ENCODE results near the gene FYTTD1. TPM values are rescaled to one million over a fixed set of nuclear protein-coding genes. Genes with fewer than 3 reads are reported as not detected.
A peak's percentile ranks its signal among the peaks of the same experiment; 100 is the strongest.

Gene FYTTD1
- total RNA-seq, 1 donor from 2014 or later: 84.2 TPM

GRCh38 chr3:197829397-197830045 is 79.8 kb downstream of the FYTTD1 start:
- TF ChIP-seq CTCF (IDR thresholded peaks at IDR 0.05): no peak
- peaks cover 61% of the 10 kb centered on the region for H3K36me3 Mint-ChIP-seq (ENCODE audit: low read depth)
- CTCF ChIA-PET: no interaction called here

GRCh38 chr3:197830308-197830966 is 80.8 kb downstream of the FYTTD1 start:
- no peak for TF ChIP-seq CTCF (IDR thresholded peaks at IDR 0.05)
- CTCF ChIA-PET: no interaction called here
- no peak overlapping the region for H3K27ac Mint-ChIP-seq

More at GRCh38 chr3:197829397-197830045, 79.8 kb downstream of the FYTTD1 start:
- H3K9me3 Mint-ChIP-seq: no peaks in the 10 kb centered on the region
- DNase-seq (no peak), ATAC-seq (ENCODE audit: low read depth) (no peak)
- H3K27ac Mint-ChIP-seq: no peak overlapping the region
- POLR2A ChIA-PET: no interaction called here
- H3K4me1 Mint-ChIP-seq: peaks cover 8% of the 10 kb centered on the region
- no peaks in the 10 kb centered on the region for H3K27me3 Mint-ChIP-seq
- intact Hi-C loops (cut with micrococcal nuclease): no loop called here
- no peak overlapping the region for H3K4me3 Mint-ChIP-seq

GRCh38 chr3:197830967-197831313 is 81.3 kb downstream of the FYTTD1 start:
- Mint-ChIP-seq H3K4me3 (no peak overlapping the region), H3K27me3 (no peaks in the 10 kb centered on the region), H3K9me3 (no peaks in the 10 kb centered on the region), H3K27ac (no peak overlapping the region), H3K36me3 (ENCODE audit: low read depth) (peaks cover 62% of the 10 kb centered on the region), H3K4me1 (peaks cover 14% of the 10 kb centered on the region)
- ChIA-PET CTCF (no interaction called here), POLR2A (no interaction called here)
- intact Hi-C loops (cut with micrococcal nuclease): no loop called here
- no peak for ATAC-seq (ENCODE audit: low read depth)
- DNase-seq: no peak
- TF ChIP-seq CTCF (IDR thresholded peaks at IDR 0.05): no peak

More at GRCh38 chr3:197830308-197830966, 80.8 kb downstream of the FYTTD1 start:
- intact Hi-C loops (cut with micrococcal nuclease): no loop called here
- Mint-ChIP-seq H3K4me3 (no peak overlapping the region), H3K36me3 (ENCODE audit: low read depth) (peaks cover 59% of the 10 kb centered on the region), H3K9me3 (no peaks in the 10 kb centered on the region), H3K4me1 (peaks cover 11% of the 10 kb centered on the region), H3K27me3 (no peaks in the 10 kb centered on the region)
- POLR2A ChIA-PET: no interaction called here
- no peak for ATAC-seq (ENCODE audit: low read depth)
- no peak for DNase-seq

GRCh38 chr3:197833930-197834715 is 84.4 kb downstream of the FYTTD1 start:
- H3K27me3 Mint-ChIP-seq: no peaks in the 10 kb centered on the region
- peaks cover 14% of the 10 kb centered on the region for H3K4me1 Mint-ChIP-seq
- DNase-seq: no peak
- H3K9me3 Mint-ChIP-seq: no peaks in the 10 kb centered on the region
- H3K27ac Mint-ChIP-seq: peak overlapping the region; percentile 76
- ChIA-PET CTCF (no interaction called here), POLR2A (no interaction called here)
- no peak for ATAC-seq (ENCODE audit: low read depth)
- peak overlapping the region; percentile 44 for H3K4me3 Mint-ChIP-seq
- no peak for TF ChIP-seq CTCF (IDR thresholded peaks at IDR 0.05)
- intact Hi-C loops (cut with micrococcal nuclease): loop anchor here (2.0 kb wide), 1 partner anchor 13 kb away; no protein-coding TSS in a partner anchor
- peaks cover 64% of the 10 kb centered on the region for H3K36me3 Mint-ChIP-seq (ENCODE audit: low read depth)

- peaks cover 66% of the 10 kb centered on the region for H3K36me3 Mint-ChIP-seq (ENCODE audit: low read depth)
Observed at GRCh38 chr3:197835509-197835908, 85.8 kb downstream of the FYTTD1 start.

More at GRCh38 chr3:197835509-197835908, 85.8 kb downstream of the FYTTD1 start:
- Mint-ChIP-seq H3K27me3 (no peaks in the 10 kb centered on the region), H3K4me1 (peaks cover 14% of the 10 kb centered on the region), H3K9me3 (no peaks in the 10 kb centered on the region), H3K4me3 (no peak overlapping the region), H3K27ac (peak overlapping the region; percentile 71)
- ChIA-PET CTCF (no interaction called here), POLR2A (no interaction called here)
- DNase-seq: no peak
- no peak for TF ChIP-seq CTCF (IDR thresholded peaks at IDR 0.05)
- peak; percentile 83 for ATAC-seq (ENCODE audit: low read depth)
- intact Hi-C loops (cut with micrococcal nuclease): loop anchor here (2.0 to 5.0 kb wide), 2 partner anchors 15 to 53 kb away; no protein-coding TSS in a partner anchor

Measured in activated B cell treated with CpG ODN at 0.5 μM for 24 hours (primary cell).